H1 (cell line): ENCODE data around the gene CD59. TPM values are rescaled to one million over a fixed set of nuclear protein-coding genes. Genes with fewer than 3 reads are reported as not detected.

Source experiments
- CTCF ChIA-PET: fragments of 300-600 bp; sonication (Branson Sonifier 250); formaldehyde crosslinking; loops from one replicate; lab custom pipeline; 2021; ENCODE audit not compliant: partially characterized antibody; lab: Charles Lee
- POLR2A ChIA-PET: fragments of 300-600 bp; sonication (Branson Sonifier 250); formaldehyde crosslinking; loops from one replicate; lab custom pipeline; 2021; ENCODE audit warnings: inconsistent platforms; ENCODE audit not compliant: partially characterized antibody; lab: Charles Lee
- DNase-seq, 2 experiments: peaks; one replicate each; pipeline versions ENCODE4 v3.0.0 to v3.0.0-alpha.2; 2010 to 2022; ENCODE audit warnings: low spot score in 2 of 2, low read depth in 1 of 2, mixed read lengths in 1 of 2
- FAIRE-seq: peaks from 2 replicates; lab custom pipeline; 2011; peaks lifted over from hg19 to GRCh38; lab: Jason Lieb, UNC
- H2AFZ ChIP-seq: 2 replicates; pipeline ENCODE4 v1.8.1; 2012; ENCODE audit warnings: low read length, inconsistent platforms
- H2AK5ac ChIP-seq: 2 replicates; pipeline ENCODE4 v1.6.1; 2013; ENCODE audit warnings: low read depth, low read length
- H2BK120ac ChIP-seq: replicated peaks from 2 replicates; pipeline ENCODE3; 2013; ENCODE audit warnings: low read depth, low read length, inconsistent platforms
- H2BK12ac ChIP-seq: 2 replicates; pipeline ENCODE4 v1.6.1; 2013; ENCODE audit warnings: low read depth, low read length
- H2BK15ac ChIP-seq: 2 replicates; pipeline ENCODE4 v1.6.1; 2013; ENCODE audit warnings: low read length
- H2BK20ac ChIP-seq: 2 replicates; pipeline ENCODE4 v1.6.1; 2013; ENCODE audit warnings: low read length
- H2BK5ac ChIP-seq: 2 replicates; pipeline ENCODE4 v1.6.1; 2013; ENCODE audit warnings: low read depth, low read length
- H3K14ac ChIP-seq: 2 replicates; pipeline ENCODE4 v1.6.1; 2013; ENCODE audit warnings: inconsistent platforms; ENCODE audit not compliant: insufficient read length
- H3K18ac ChIP-seq: 2 replicates; pipeline ENCODE4 v1.6.1; 2013; ENCODE audit warnings: low read length; ENCODE audit errors: extremely low read depth
- H3K23ac ChIP-seq: 2 replicates; pipeline ENCODE4 v1.6.1; 2013; ENCODE audit warnings: inconsistent platforms; ENCODE audit not compliant: insufficient read length
- H3K23me2 ChIP-seq: 2 replicates; pipeline ENCODE4 v1.6.1; 2013; ENCODE audit warnings: low read depth, low read length
- H3K27ac ChIP-seq: 2 replicates; pipeline ENCODE4 v1.6.1; 2011; ENCODE audit warnings: low read depth, low read length, inconsistent platforms
- H3K27me3 ChIP-seq, 4 experiments: replicated peaks in 1 of 4; 1 replicate in 1 of 4; 2 replicates in 3 of 4; pipeline versions ENCODE4 v1.6.1 to v1.8.1; 2011 to 2013; ENCODE audit warnings: low read length in 3 of 4, mild to moderate bottlenecking in 3 of 4, inconsistent platforms in 2 of 4, mixed read lengths in 2 of 4, moderate library complexity in 1 of 4; ENCODE audit not compliant: control insufficient read depth in 3 of 4, insufficient read depth in 3 of 4; ENCODE audit errors: extremely low read depth in 1 of 4
- H3K36me3 ChIP-seq, 4 experiments: 2 replicates each; pipeline versions ENCODE4 v1.6.1 to v1.8.1; 2011 to 2013; ENCODE audit warnings: mild to moderate bottlenecking in 4 of 4, low read length in 3 of 4, moderate library complexity in 2 of 4, control low read depth in 1 of 4, inconsistent platforms in 1 of 4; ENCODE audit not compliant: insufficient read depth in 4 of 4, control insufficient read depth in 2 of 4
- H3K4ac ChIP-seq: replicated peaks from 2 replicates; pipeline ENCODE3; 2013; ENCODE audit warnings: low read length, low read depth, mixed read lengths, inconsistent platforms; ENCODE audit not compliant: insufficient read length
- H3K4me1 ChIP-seq, 4 experiments: replicated peaks in 1 of 4; 1 replicate in 1 of 4; 2 replicates in 3 of 4; pipeline versions ENCODE4 v1.6.1 to v1.8.1; 2011 to 2013; ENCODE audit warnings: low read length in 3 of 4, inconsistent platforms in 2 of 4, mixed read lengths in 1 of 4; ENCODE audit not compliant: insufficient read depth in 4 of 4, control insufficient read depth in 3 of 4
- H3K4me2 ChIP-seq, 2 experiments: 2 replicates each; pipeline versions ENCODE4 v1.6.1 to v1.8.1; 2011 to 2013; ENCODE audit warnings: low read depth in 2 of 2, low read length in 2 of 2, control low read depth in 1 of 2, inconsistent platforms in 1 of 2, mild to moderate bottlenecking in 1 of 2; ENCODE audit not compliant: insufficient read depth in 1 of 2
- H3K4me3 ChIP-seq, 4 experiments: fragments of 200-600, 300-600 bp in 1 of 4; sonication (generic), shearing (Covaris generic), sonication (Bioruptor Twin) in 1 of 4; 2 replicates each; pipeline versions ENCODE4 v1.5.1 to v1.8.1; 2011 to 2016; ENCODE audit warnings: low read length in 4 of 4, low read depth in 3 of 4, control low read depth in 2 of 4, inconsistent platforms in 2 of 4, mild to moderate bottlenecking in 2 of 4, mixed read lengths in 1 of 4, moderate library complexity in 1 of 4; ENCODE audit not compliant: insufficient read depth in 2 of 4; ENCODE audit errors: extremely low read depth in 1 of 4
- H3K56ac ChIP-seq: replicated peaks from 2 replicates; pipeline ENCODE3; 2013; ENCODE audit warnings: low read depth, mild to moderate bottlenecking, mixed read lengths, low read length, inconsistent platforms; ENCODE audit not compliant: insufficient read length
- H3K79me1 ChIP-seq: 2 replicates; pipeline ENCODE4 v1.6.1; 2013; ENCODE audit warnings: low read depth, low read length, control low read depth
- H3K79me2 ChIP-seq, 2 experiments: 2 replicates each; pipeline versions ENCODE4 v1.6.1 to v1.8.1; 2012 to 2013; ENCODE audit warnings: low read length in 2 of 2, mild to moderate bottlenecking in 2 of 2, inconsistent platforms in 1 of 2; ENCODE audit not compliant: insufficient read depth in 2 of 2, control insufficient read depth in 1 of 2
- H3K9ac ChIP-seq, 4 experiments: replicated peaks in 1 of 4; 1 replicate in 1 of 4; 2 replicates in 3 of 4; pipeline versions ENCODE4 v1.6.1 to v1.8.1; 2011 to 2013; ENCODE audit warnings: low read depth in 3 of 4, low read length in 3 of 4, control low read depth in 2 of 4, mild to moderate bottlenecking in 2 of 4, moderate library complexity in 2 of 4, inconsistent platforms in 1 of 4; ENCODE audit errors: extremely low read depth in 1 of 4
- H3K9me3 ChIP-seq, 2 experiments: 2 replicates each; pipeline versions ENCODE4 v1.6.1 to v1.8.1; 2012 to 2013; ENCODE audit warnings: mild to moderate bottlenecking in 2 of 2, moderate library complexity in 2 of 2, control low read depth in 1 of 2, inconsistent platforms in 1 of 2, low read depth in 1 of 2, low read length in 1 of 2, mixed read lengths in 1 of 2; ENCODE audit not compliant: insufficient read depth in 2 of 2
- H4K20me1 ChIP-seq, 2 experiments: replicated peaks in 1 of 2; 2 replicates each; pipeline versions ENCODE3 to v1.8.1; 2011 to 2013; ENCODE audit warnings: inconsistent platforms in 2 of 2, low read length in 2 of 2, mild to moderate bottlenecking in 1 of 2; ENCODE audit not compliant: insufficient read depth in 2 of 2, control insufficient read depth in 1 of 2
- H4K5ac ChIP-seq: 2 replicates; pipeline ENCODE4 v1.6.1; 2013; ENCODE audit warnings: low read length, low read depth, mixed read lengths, inconsistent platforms; ENCODE audit not compliant: insufficient read length
- H4K8ac ChIP-seq: 2 replicates; pipeline ENCODE4 v1.8.0; 2013; ENCODE audit warnings: mild to moderate bottlenecking, moderate library complexity, low read length, inconsistent platforms; ENCODE audit not compliant: insufficient read depth; ENCODE audit errors: extremely low read depth
- H4K91ac ChIP-seq: replicated peaks from 2 replicates; pipeline ENCODE3; 2013; ENCODE audit warnings: low read length, mixed read lengths, inconsistent platforms; ENCODE audit not compliant: insufficient read length
- BRCA1 ChIP-seq: IDR thresholded peaks from 2 replicates; pipeline ENCODE4 v1.6.1; 2012; ENCODE audit warnings: low read depth, low read length, improper control_type of control experiment
- CHD1 ChIP-seq: IDR thresholded peaks from 2 replicates; pipeline ENCODE4 v1.6.1; 2012; ENCODE audit warnings: low read depth, low read length, improper control_type of control experiment
- GTF2F1 ChIP-seq: IDR thresholded peaks from 2 replicates; pipeline ENCODE4 v1.6.1; 2012; ENCODE audit warnings: low read depth, low read length, improper control_type of control experiment, borderline replicate concordance
- KDM1A ChIP-seq: fragments of 200-600, 300-600 bp; sonication (generic); IDR thresholded peaks from 2 replicates; pipeline ENCODE4 v1.7.1; 2016; ENCODE audit warnings: mild to moderate bottlenecking, low read length, borderline replicate concordance
- SP2 ChIP-seq: IDR thresholded peaks from 2 replicates; pipeline ENCODE4 v1.6.1; 2012; ENCODE audit warnings: mild to moderate bottlenecking, low read length, inconsistent platforms
- SRF ChIP-seq: IDR thresholded peaks from 2 replicates; pipeline ENCODE4 v1.6.1; 2011; ENCODE audit warnings: mild to moderate bottlenecking, low read depth, low read length, moderate library complexity
- SUZ12 ChIP-seq: fragments of 200-600 bp; sonication (generic); IDR thresholded peaks from 2 replicates; pipeline ENCODE4 v1.6.1; 2012; ENCODE audit warnings: mild to moderate bottlenecking, inconsistent platforms, low read length, moderate library complexity, mixed read lengths
- WGBS, 2 experiments: shearing (Covaris generic) in 1 of 2; methylation state at CpG; one replicate each; pipeline versions ENCODE4 v1.1.6 to v1.1.7; 2013 to 2015; ENCODE audit warnings: low lambda C conversion rate in 2 of 2, mixed read lengths in 2 of 2, inconsistent platforms in 1 of 2, low coverage in 1 of 2, missing lambda C conversion rate in 1 of 2; ENCODE audit not compliant: insufficient replicate concordance in 2 of 2, insufficient coverage in 1 of 2, insufficient read length in 1 of 2; ENCODE audit errors: extremely low coverage in 1 of 2, missing lambda C conversion rate in 1 of 2; 5-methylcytosine and 5-hydroxymethylcytosine counted together
- polyA plus RNA-seq, 7 experiments: library from polyadenylated mRNA; depleted of rRNA in 3 of 7; stranded (reverse) in 5 of 7; unstranded in 2 of 7; fragments of >200 nt in 5 of 7; fragments of 200-250 nt in 2 of 7; gene quantifications; 1 replicate in 5 of 7; 2 replicates in 1 of 7; 4 replicates in 1 of 7; pipeline versions ENCODE4 v1.2.1 to v1.2.3, GENCODE V29; 2011 to 2013; ENCODE audit warnings: missing spikeins in 2 of 7, mixed read lengths in 2 of 7
- total RNA-seq: library from RNA; stranded (reverse); fragmentation: NEBNext Ultra II Directional; extraction: Animal tissue kit (Norgen Biotek cat#: 25700); gene quantifications from 2 replicates; pipeline ENCODE4 v1.2.1, GENCODE V29; 2021

Gene CD59
- total and polyA plus RNA-seq, 2 of the 8 experiments (the other 6 are each of a cell fraction or from before 2014, with no cell fraction given), result 63.1 to 90.3 TPM

- no peak overlapping the region for H3K56ac ChIP-seq
- H3K23me2 ChIP-seq, result no peaks in the 10 kb centered on the region
- DNase-seq, result no peak
- TF ChIP-seq CHD1 (no peak), SUZ12 (no peak), BRCA1 (no peak), SP2 (no peak), KDM1A (no peak), SRF (no peak), GTF2F1 (no peak)
- H3K79me1 ChIP-seq, result no peaks in the 10 kb centered on the region
- ChIA-PET CTCF (interaction anchor here (0.7 to 2.0 kb wide), 6 partner anchors 10 to 54 kb away, joined by 3 to 19 read pairs (median 6); partner anchors contain the start of gene FBXO3), POLR2A (interaction anchor here (0.8 to 1.8 kb wide), 4 partner anchors 22 to 307 kb away, joined by 3 to 6 read pairs (median 4); partner anchors contain the start of gene FBXO3)
- no peak overlapping the region for H2AK5ac ChIP-seq
- no peak overlapping the region for H3K9ac ChIP-seq
- no peak overlapping the region for H2BK12ac ChIP-seq
- H3K4me3 ChIP-seq, result no peak overlapping the region
- WGBS, 2 experiments, result 91% methylated on average over 5 of the region's 5 CpGs; no CpG with 5 or more reads in 1 of the 2 experiments
- no peak overlapping the region for H3K23ac ChIP-seq
- H2BK5ac ChIP-seq, result no peak overlapping the region
- H3K18ac ChIP-seq, result no peak overlapping the region
- no peaks in the 10 kb centered on the region for H3K4me1 ChIP-seq
- no peak overlapping the region for H3K14ac ChIP-seq
- H4K5ac ChIP-seq, result no peak overlapping the region
- no peak overlapping the region for H3K27ac ChIP-seq
- no peak overlapping the region for H4K8ac ChIP-seq
- H3K36me3 ChIP-seq, result peaks cover 0 to 3% (median 0%) of the 10 kb centered on the region in 4 experiments; a peak in 2 of 8 replicates
- H3K79me2 ChIP-seq, result no peaks in the 10 kb centered on the region
- no peak overlapping the region for H2BK20ac ChIP-seq
- no peaks in the 10 kb centered on the region for H3K9me3 ChIP-seq
- H3K27me3 ChIP-seq, result no peaks in the 10 kb centered on the region
- no peak overlapping the region for H3K4me2 ChIP-seq
- no peak overlapping the region for H3K4ac ChIP-seq
- peaks cover 0 to 3% of the 10 kb centered on the region in 2 experiments for H4K20me1 ChIP-seq
- no peak overlapping the region for H2BK120ac ChIP-seq
- no peak overlapping the region for H2AFZ ChIP-seq
- no peak overlapping the region for H2BK15ac ChIP-seq
- no peak for FAIRE-seq
- H4K91ac ChIP-seq, result no peak overlapping the region
Measured at GRCh38 chr11:33743291-33743690, 7.1 kb upstream of the CD59 start.
